IMR-90 (cell line): Measurements from ENCODE around the gene DNAJC2. TPM values are rescaled to one million over a fixed set of nuclear protein-coding genes. Genes with fewer than 3 reads are reported as not detected.
A peak's percentile ranks its signal among the peaks of the same experiment; 100 is the strongest.

Source experiments
- ATAC-seq: fragments of 200-7000 bp; cut with Tn5 transposase; 2 replicates; pipeline ENCODE4 v1.9.1; 2020; ENCODE audit warnings: low read depth, mild to moderate bottlenecking, moderate library complexity
- BruUV-seq: library from RNA; stranded (reverse); fragments of 400-500 nt; replicated peaks from 2 replicates; lab custom pipeline; 2021; lab: Mats Ljungman, UMichigan
- CTCF ChIA-PET: fragments of 300-600 bp; formaldehyde crosslinking; extraction: SDS; loops from one replicate; lab custom pipeline; 2021; ENCODE audit warnings: antibody characterized with exemption; lab: Yijun Ruan, JAX
- POLR2A ChIA-PET: fragments of 300-600 bp; sonication (Branson Sonifier 250); formaldehyde crosslinking; loops from one replicate; lab custom pipeline; 2022; ENCODE audit warnings: antibody characterized with exemption; ENCODE audit not compliant: unreplicated experiment; lab: Charles Lee
- DNase-seq: peaks from one replicate; pipeline ENCODE4 v3.0.0; 2013
- H2AFZ ChIP-seq: replicated peaks from 2 replicates; pipeline ENCODE3; 2013; ENCODE audit warnings: low read length, mild to moderate bottlenecking; ENCODE audit not compliant: poor library complexity
- H2AK5ac ChIP-seq: 2 replicates; pipeline ENCODE4 v1.6.1; 2013; ENCODE audit warnings: low read depth, low read length, inconsistent platforms
- H2AK9ac ChIP-seq: replicated peaks from 2 replicates; pipeline ENCODE3; 2013; ENCODE audit warnings: mild to moderate bottlenecking, low read depth, low read length, moderate library complexity; ENCODE audit not compliant: poor library complexity
- H2BK120ac ChIP-seq: 2 replicates; pipeline ENCODE4 v1.6.1; 2013; ENCODE audit warnings: low read depth, low read length, inconsistent platforms
- H2BK15ac ChIP-seq: 3 replicates; pipeline ENCODE4 v1.6.1; 2013; ENCODE audit warnings: low read depth, low read length, inconsistent platforms
- H2BK20ac ChIP-seq: 2 replicates; pipeline ENCODE4 v1.6.1; 2013; ENCODE audit warnings: low read depth, mild to moderate bottlenecking, inconsistent platforms, low read length, moderate library complexity
- H2BK5ac ChIP-seq: 2 replicates; pipeline ENCODE4 v1.6.1; 2013; ENCODE audit warnings: mild to moderate bottlenecking, low read depth, low read length, inconsistent platforms; ENCODE audit not compliant: poor library complexity, severe bottlenecking
- H3K14ac ChIP-seq: replicated peaks from 2 replicates; pipeline ENCODE4 v1.6.1; 2013; ENCODE audit warnings: low read depth, low read length, inconsistent platforms
- H3K18ac ChIP-seq: 2 replicates; pipeline ENCODE4 v1.6.1; 2013; ENCODE audit warnings: low read depth, low read length, control low read depth
- H3K23ac ChIP-seq: 2 replicates; pipeline ENCODE4 v1.6.1; 2013; ENCODE audit warnings: low read depth, low read length, inconsistent platforms
- H3K27ac ChIP-seq: 2 replicates; pipeline ENCODE4 v1.5.1; 2013; ENCODE audit warnings: mild to moderate bottlenecking, control low read depth, low read length; ENCODE audit not compliant: insufficient read depth
- H3K27me3 ChIP-seq: 2 replicates; pipeline ENCODE4 v1.6.1; 2013; ENCODE audit warnings: low read length; ENCODE audit not compliant: control insufficient read depth, insufficient read depth
- H3K36me3 ChIP-seq: 2 replicates; pipeline ENCODE4 v1.6.1; 2013; ENCODE audit warnings: low read length, mixed read lengths; ENCODE audit not compliant: control insufficient read depth, insufficient read depth
- H3K4ac ChIP-seq: 2 replicates; pipeline ENCODE4 v1.6.1; 2013; ENCODE audit warnings: low read depth, low read length, inconsistent platforms
- H3K4me1 ChIP-seq: 2 replicates; pipeline ENCODE4 v1.6.1; 2013; ENCODE audit warnings: low read length, mixed read lengths; ENCODE audit not compliant: control insufficient read depth, insufficient read depth
- H3K4me2 ChIP-seq: 2 replicates; pipeline ENCODE4 v1.6.1; 2013; ENCODE audit warnings: low read depth, mild to moderate bottlenecking, control low read depth, low read length, moderate library complexity
- H3K4me3 ChIP-seq: 2 replicates; pipeline ENCODE4 v1.5.1; 2013; ENCODE audit warnings: low read depth, mild to moderate bottlenecking, control low read depth, low read length, moderate library complexity; ENCODE audit not compliant: insufficient read depth
- H3K56ac ChIP-seq: 2 replicates; pipeline ENCODE4 v1.6.1; 2013; ENCODE audit warnings: low read length, inconsistent platforms; ENCODE audit not compliant: insufficient read depth; ENCODE audit errors: extremely low read depth
- H3K79me1 ChIP-seq, 2 experiments: 2 replicates each; pipeline ENCODE4 v1.6.1; 2013; ENCODE audit warnings: low read length in 2 of 2, inconsistent platforms in 1 of 2, low read depth in 1 of 2
- H3K9ac ChIP-seq: 2 replicates; pipeline ENCODE4 v1.6.1; 2013; ENCODE audit warnings: low read depth, low read length, control low read depth
- H3K9me1 ChIP-seq: 2 replicates; pipeline ENCODE4 v1.6.1; 2013; ENCODE audit warnings: low read length, inconsistent platforms; ENCODE audit not compliant: insufficient read depth
- H3K9me3 ChIP-seq: 2 replicates; pipeline ENCODE4 v1.6.1; 2013; ENCODE audit warnings: low read length; ENCODE audit not compliant: control insufficient read depth, insufficient read depth
- H4K20me1 ChIP-seq: 2 replicates; pipeline ENCODE4 v1.6.1; 2013; ENCODE audit warnings: low read length, inconsistent platforms; ENCODE audit not compliant: insufficient read depth
- H4K5ac ChIP-seq: 2 replicates; pipeline ENCODE4 v1.6.1; 2013; ENCODE audit warnings: mild to moderate bottlenecking, low read depth, low read length, control low read depth
- H4K8ac ChIP-seq, 2 experiments: 2 replicates each; pipeline ENCODE4 v1.6.1; 2013; ENCODE audit warnings: low read depth in 2 of 2, low read length in 2 of 2, control low read depth in 1 of 2, inconsistent platforms in 1 of 2
- H4K91ac ChIP-seq: 2 replicates; pipeline ENCODE4 v1.6.1; 2013; ENCODE audit warnings: low read depth, low read length, inconsistent platforms; ENCODE audit not compliant: insufficient read depth
- BHLHE40 ChIP-seq: fragments of 150-350 bp; IDR thresholded peaks from 2 replicates; pipeline ENCODE4 v1.6.1; 2016; ENCODE audit warnings: mild to moderate bottlenecking, low read depth, low read length
- CEBPB ChIP-seq: IDR thresholded peaks from 2 replicates; pipeline ENCODE4 v1.6.1; 2012; ENCODE audit warnings: low read depth, low read length, improper control_type of control experiment
- CHD1 ChIP-seq: IDR thresholded peaks from 2 replicates; pipeline ENCODE4 v1.6.1; 2012; ENCODE audit warnings: low read depth, low read length, improper control_type of control experiment
- FOS ChIP-seq: fragments of 150-350 bp; IDR thresholded peaks from 2 replicates; pipeline ENCODE4 v1.6.1; 2016; ENCODE audit warnings: low read depth, low read length
- MAFK ChIP-seq: IDR thresholded peaks from 2 replicates; pipeline ENCODE4 v1.6.1; 2012; ENCODE audit warnings: low read depth, low read length, improper control_type of control experiment
- MXI1 ChIP-seq: IDR thresholded peaks from 2 replicates; pipeline ENCODE4 v1.6.1; 2012; ENCODE audit warnings: low read depth, mild to moderate bottlenecking, low read length, moderate library complexity, borderline replicate concordance
- NFE2L2 ChIP-seq: fragments of 150-350 bp; IDR thresholded peaks from 2 replicates; pipeline ENCODE4 v1.6.1; 2016; ENCODE audit warnings: low read depth, mild to moderate bottlenecking, low read length
- RFX5 ChIP-seq: IDR thresholded peaks from 2 replicates; pipeline ENCODE4 v1.8.0; 2012; ENCODE audit warnings: low read depth, mild to moderate bottlenecking, low read length, moderate library complexity
- SMC3 ChIP-seq: fragments of 150-350 bp; IDR thresholded peaks from 2 replicates; pipeline ENCODE4 v1.6.1; 2016; ENCODE audit warnings: low read depth, mild to moderate bottlenecking, antibody characterized with exemption, low read length, moderate library complexity
- USF2 ChIP-seq: fragments of 150-350 bp; IDR thresholded peaks from 2 replicates; pipeline ENCODE4 v1.6.1; 2017; ENCODE audit warnings: mild to moderate bottlenecking, antibody characterized with exemption, low read length, low read depth
- WGBS, 2 experiments: methylation state at CpG; one replicate each; pipeline versions ENCODE4 v1.1.5 to v1.1.7; 2013; ENCODE audit warnings: missing lambda C conversion rate in 2 of 2; ENCODE audit not compliant: insufficient read length in 1 of 2; ENCODE audit errors: extremely low coverage in 2 of 2; 5-methylcytosine and 5-hydroxymethylcytosine counted together
- dilution Hi-C: fragments of 300-500 bp; cut with HindIII; formaldehyde crosslinking; loops from one replicate; pipeline ENCODE4 v1.14.3; 2018; ENCODE audit warnings: low sequenced_read_pairs; ENCODE audit not compliant: unreplicated experiment
- in situ Hi-C: fragments of 300-500 bp; cut with MboI; formaldehyde crosslinking; loops from 3 replicates; pipeline ENCODE4 v1.14.3; 2019; ENCODE audit warnings: low sequenced_read_pairs, inconsistent platforms, mixed read lengths
- intact Hi-C: fragments of 100-400 bp; cut with micrococcal nuclease; formaldehyde crosslinking; loops from 2 replicates; pipeline ENCODE4 v1.10.0; 2022
- polyA plus RNA-seq, 3 experiments: library from polyadenylated mRNA; depleted of rRNA; stranded (reverse); fragments of >200 nt; gene quantifications; 2 replicates each; pipeline ENCODE4 v1.2.3, GENCODE V29; 2012; ENCODE audit warnings: low replicate concordance in 1 of 3
- total RNA-seq: library from RNA; depleted of rRNA; stranded (reverse); fragments of >200 nt; gene quantifications from 2 replicates; pipeline ENCODE4 v1.2.3, GENCODE V29; 2012

Gene DNAJC2
- total and polyA plus RNA-seq, 2 of the 4 experiments (the other 2 are of a cell fraction), result 17.5 to 22.4 TPM

DNA sequence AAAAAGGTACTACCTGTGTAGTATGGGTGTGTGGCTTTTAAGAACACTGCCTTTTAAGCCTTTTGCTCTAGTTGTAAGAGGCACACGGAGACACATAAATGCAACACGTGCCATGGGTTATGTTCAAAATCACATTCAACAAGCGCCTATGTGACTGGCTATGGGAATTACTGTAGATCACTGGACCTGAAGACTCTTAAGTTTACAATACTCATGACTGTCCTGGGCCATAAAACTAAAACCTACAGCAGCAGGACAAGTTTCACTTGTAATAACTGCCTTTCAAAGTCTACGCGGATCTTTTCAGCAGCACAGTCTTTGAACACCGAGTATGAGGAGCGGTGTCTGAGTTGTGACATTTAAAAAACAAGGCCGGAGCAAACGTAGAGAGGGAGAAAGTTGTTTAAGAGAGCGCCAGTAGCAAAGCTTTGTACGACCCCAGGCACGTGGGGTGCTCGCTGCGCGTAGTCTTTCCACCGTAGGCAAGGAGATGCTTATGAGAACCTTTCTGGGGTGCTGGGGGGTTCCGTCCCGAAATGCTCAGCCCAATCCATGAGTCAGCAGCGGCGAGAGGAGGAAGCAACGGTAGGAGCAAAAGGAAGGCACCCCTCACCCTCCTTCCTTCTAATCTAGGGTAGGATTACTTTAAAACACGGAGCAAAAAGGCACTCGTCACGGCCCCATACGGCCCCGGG, 662 bp downstream of the DNAJC2 start:
- no peaks in the 10 kb centered on the region for H3K9me1 ChIP-seq
- H4K91ac ChIP-seq, result peak overlapping the region; percentile 65; the same call in 1 of the 2 replicates
- H2BK20ac ChIP-seq, result no peak overlapping the region
- peaks cover 9% of the 10 kb centered on the region for H3K36me3 ChIP-seq
- H3K4ac ChIP-seq, result peak overlapping the region; percentile 76
- peak overlapping the region; percentile 23; the same call in 1 of the 2 replicates for H3K18ac ChIP-seq
- WGBS, 2 experiments, result 7% methylated on average over 3 of the region's 26 CpGs; no CpG with 5 or more reads in 1 of the 2 experiments
- peak overlapping the region; percentile 97 for H3K4me2 ChIP-seq
- peak overlapping the region; percentile 89 for H3K4me3 ChIP-seq
- H3K14ac ChIP-seq, result peak overlapping the region; percentile 51
- H3K23ac ChIP-seq, result peak overlapping the region; percentile 74
- H4K5ac ChIP-seq, result peak overlapping the region; percentile 82
- peak overlapping the region; percentile 57 for H3K56ac ChIP-seq
- H3K9me3 ChIP-seq, result no peaks in the 10 kb centered on the region
- H2AK9ac ChIP-seq, result peak overlapping the region; percentile 12
- no peaks in the 10 kb centered on the region for H3K27me3 ChIP-seq
- peaks cover 3% of the 10 kb centered on the region; the same call in 1 of the 2 replicates for H4K20me1 ChIP-seq
- TSS peak; percentile 71 for BruUV-seq
- H3K4me1 ChIP-seq, result peaks cover 2% of the 10 kb centered on the region
- H3K9ac ChIP-seq, result peak overlapping the region; percentile 91
- intact Hi-C loops, result no loop called here
- TF ChIP-seq MAFK (no peak), CHD1 (no peak), RFX5 (no peak), NFE2L2 (no peak), USF2 (peak; percentile 37; the same call in 1 of the 2 replicates), CEBPB (no peak), BHLHE40 (peak; percentile 2; the same call in 1 of the 2 replicates), SMC3 (no peak), MXI1 (peak; percentile 50; the same call in 1 of the 2 replicates), FOS (no peak)
- peak overlapping the region; percentile 32 to 68; a peak in 3 of 4 replicates for H4K8ac ChIP-seq
- peak overlapping the region; percentile 97 for H2AFZ ChIP-seq
- H2BK120ac ChIP-seq, result 0 out of 2 replicates have a peak overlapping the region, but pooled peaks have one; percentile 24
- ChIA-PET POLR2A (no interaction called here), CTCF (no interaction called here)
- peak overlapping the region; percentile 85 for H3K27ac ChIP-seq
- no peak overlapping the region for H2BK15ac ChIP-seq
- dilution Hi-C loops, result no loop called here
- H2BK5ac ChIP-seq, result peak overlapping the region; percentile 80
- peak; percentile 34 for DNase-seq
- peak overlapping the region; percentile 46 for H2AK5ac ChIP-seq
- in situ Hi-C loops, result no loop called here
- ATAC-seq, result peak; percentile 48
- H3K79me1 ChIP-seq, result peaks cover 3 to 11% of the 10 kb centered on the region in 2 experiments; a peak in 3 of 4 replicates
